ENCODE results near the gene JPH4. TPM values are rescaled to one million over a fixed set of nuclear protein-coding genes. Genes with fewer than 3 reads are reported as not detected.

The JPH4 gene
- polyA plus RNA-seq, 1 of the 3 experiments (the other 2 are of a cell fraction): 8.7 TPM

DNA sequence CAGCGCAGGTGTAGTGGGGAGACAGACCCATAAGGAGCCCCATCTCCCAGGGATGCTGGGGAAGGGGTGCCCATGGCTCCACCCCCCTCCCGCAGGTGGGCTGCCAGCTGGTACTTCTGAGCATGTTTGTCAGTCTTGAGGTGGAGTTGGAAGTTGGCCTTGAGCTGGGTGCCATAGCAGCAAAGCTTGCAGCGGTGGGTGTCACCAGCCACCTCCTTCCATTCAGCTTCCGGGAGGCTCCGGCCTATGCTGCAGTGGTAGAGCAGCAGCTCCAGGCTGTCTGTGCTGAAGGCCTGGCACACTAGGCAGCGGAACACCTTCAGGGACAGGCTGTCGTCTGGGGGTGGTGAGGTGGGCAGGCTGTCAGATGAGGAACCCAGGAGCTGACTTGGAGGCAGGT is 45.9 kb downstream of the JPH4 start:
- Histone ChIP-seq H3K27me3 (ENCODE audit: insufficient read depth) (no peaks in the 10 kb centered on the region), H2AFZ (ENCODE audit: low read depth) (no peak overlapping the region), H4K20me1 (ENCODE audit: insufficient read depth) (no peaks in the 10 kb centered on the region), H3K79me2 (ENCODE audit: insufficient read depth) (no peaks in the 10 kb centered on the region), H3F3A (replicated peaks; ENCODE audit: insufficient read depth) (no peaks in the 10 kb centered on the region), H3K4me2 (no peak overlapping the region), H3K27ac (ENCODE audit: low read depth in 2 of 2, low read length in 1 of 2) (no peak overlapping the region), H3K4me1 (ENCODE audit: control insufficient read depth in 1 of 2, insufficient read depth in 2 of 2, low read depth in 1 of 2, low read length in 1 of 2) (peaks cover 0 to 4% of the 10 kb centered on the region in 2 experiments; a peak in 1 of 4 replicates), H3K9me3 (no peaks in the 10 kb centered on the region), H3K9ac (no peak overlapping the region), H3K9me2 (no peaks in the 10 kb centered on the region), H3K36me3 (replicated peaks in 1 of 2; ENCODE audit: control insufficient read depth in 1 of 2, insufficient read depth in 2 of 2, low read length in 1 of 2) (peaks cover 0 to 16% of the 10 kb centered on the region in 2 experiments), H3K4me3 (ENCODE audit: low read depth in 2 of 2, low read length in 1 of 2) (no peak overlapping the region)
- ChIA-PET CTCF (interaction anchor here (0.7 to 11.4 kb wide), 7 partner anchors 9 to 237 kb away, joined by 3 to 142 read pairs (median 4); no protein-coding TSS in a partner anchor), POLR2A (no interaction called here)
- no peak for DNase-seq
- WGBS (ENCODE audit: low lambda C conversion rate): 88% methylated on average over 5 of the region's 7 CpGs
- no peak for TF ChIP-seq MEF2A (IDR thresholded peaks at IDR 0.05; ENCODE audit: borderline replicate concordance, low read depth)
- TF ChIP-seq SIN3A (IDR thresholded peaks at IDR 0.05; ENCODE audit: borderline replicate concordance, low read depth, low read length): no peak
- no peak for TF ChIP-seq EZH2phosphoT487 (IDR thresholded peaks at IDR 0.05; ENCODE audit: borderline replicate concordance, low read depth)
- no peak for TF ChIP-seq GABPA (IDR thresholded peaks at IDR 0.05; ENCODE audit: low read depth)
- no peak for TF ChIP-seq REST (IDR thresholded peaks at IDR 0.05; ENCODE audit: low read depth, low read length)
- TF ChIP-seq ZBTB33 (IDR thresholded peaks at IDR 0.05; ENCODE audit: borderline replicate concordance, low read depth): no peak
- no peak for TF ChIP-seq NRF1 (IDR thresholded peaks at IDR 0.05; ENCODE audit: low read depth, low read length)
- TF ChIP-seq RCOR1 (IDR thresholded peaks at IDR 0.05; ENCODE audit: low read length): no peak
- TF ChIP-seq MAX (IDR thresholded peaks at IDR 0.05; ENCODE audit: low read depth): no peak
- TF ChIP-seq GATA2 (CRISPR knock-in tag; IDR thresholded peaks at IDR 0.05): no peak
- TF ChIP-seq YY1 (IDR thresholded peaks at IDR 0.05; ENCODE audit: low read depth): no peak
- TF ChIP-seq, protein P1, sequence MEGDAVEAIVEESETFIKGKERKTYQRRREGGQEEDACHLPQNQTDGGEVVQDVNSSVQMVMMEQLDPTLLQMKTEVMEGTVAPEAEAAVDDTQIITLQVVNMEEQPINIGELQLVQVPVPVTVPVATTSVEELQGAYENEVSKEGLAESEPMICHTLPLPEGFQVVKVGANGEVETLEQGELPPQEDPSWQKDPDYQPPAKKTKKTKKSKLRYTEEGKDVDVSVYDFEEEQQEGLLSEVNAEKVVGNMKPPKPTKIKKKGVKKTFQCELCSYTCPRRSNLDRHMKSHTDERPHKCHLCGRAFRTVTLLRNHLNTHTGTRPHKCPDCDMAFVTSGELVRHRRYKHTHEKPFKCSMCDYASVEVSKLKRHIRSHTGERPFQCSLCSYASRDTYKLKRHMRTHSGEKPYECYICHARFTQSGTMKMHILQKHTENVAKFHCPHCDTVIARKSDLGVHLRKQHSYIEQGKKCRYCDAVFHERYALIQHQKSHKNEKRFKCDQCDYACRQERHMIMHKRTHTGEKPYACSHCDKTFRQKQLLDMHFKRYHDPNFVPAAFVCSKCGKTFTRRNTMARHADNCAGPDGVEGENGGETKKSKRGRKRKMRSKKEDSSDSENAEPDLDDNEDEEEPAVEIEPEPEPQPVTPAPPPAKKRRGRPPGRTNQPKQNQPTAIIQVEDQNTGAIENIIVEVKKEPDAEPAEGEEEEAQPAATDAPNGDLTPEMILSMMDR (IDR thresholded peaks at IDR 0.05): no peak
- TF ChIP-seq MXI1 (IDR thresholded peaks at IDR 0.05; ENCODE audit: low read depth, low read length): no peak
- no peak for TF ChIP-seq TCF12 (IDR thresholded peaks at IDR 0.05)
- TF ChIP-seq CHD2 (IDR thresholded peaks at IDR 0.05; ENCODE audit: low read length, partially characterized antibody): no peak
- TF ChIP-seq NFIC (IDR thresholded peaks at IDR 0.05; ENCODE audit: borderline replicate concordance): no peak
- TF ChIP-seq SMC3 (IDR thresholded peaks at IDR 0.05; ENCODE audit: low read depth, low read length): no peak
